Dedifferentiated amniotic fluid mesenchymal stem cell (primary cell): ENCODE data around the gene BUD13.
"Not testable (repeated sequence)": the region's sequence is repeated elsewhere in the genome, so short reads cannot be mapped to it uniquely, and the experiment has no call there.

Experiments
- DNase-seq: peaks from one replicate; pipeline ENCODE4 v3.0.0-alpha.2; 2016; ENCODE audit errors: extremely low spot score

Gene BUD13

DNA sequence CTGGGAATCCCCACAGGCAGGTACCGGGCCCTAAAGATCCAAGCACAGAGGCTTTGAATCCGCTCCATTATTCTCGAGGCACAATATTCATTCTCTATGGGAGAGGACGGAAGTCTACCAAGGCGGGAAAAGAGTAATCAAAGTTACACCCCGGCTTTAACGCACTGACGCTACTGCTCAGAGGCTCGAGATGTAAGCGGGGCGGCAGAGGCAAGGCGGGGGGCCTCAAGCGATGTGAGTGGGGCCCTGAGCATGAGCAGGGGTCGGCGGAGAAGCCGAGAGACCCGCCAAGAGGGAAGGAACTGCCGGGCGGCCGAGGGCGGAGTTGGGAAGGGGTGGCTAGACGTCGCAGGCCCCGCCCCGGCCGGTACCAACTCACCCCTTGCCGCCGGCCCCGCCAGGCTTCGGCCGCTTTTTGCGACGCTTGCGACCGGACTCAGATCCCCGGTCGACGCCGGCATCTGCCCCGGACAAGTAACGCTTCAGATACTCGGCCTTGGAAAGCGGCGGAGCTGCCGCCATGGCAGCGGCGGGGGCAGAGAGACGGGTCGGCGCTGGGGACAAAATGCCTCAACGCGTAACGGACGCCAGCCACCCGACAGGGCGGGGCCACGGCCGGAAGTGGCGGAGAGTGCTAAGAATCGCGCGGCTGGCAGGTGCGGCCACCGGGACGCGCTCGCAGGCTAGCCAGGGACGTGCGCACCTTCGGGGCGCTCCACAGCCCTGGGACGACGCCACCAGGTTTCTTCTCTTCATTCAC lies at the start of gene BUD13:
TSS of gene BUD13 (minus strand) at position 545 of the 760 bp plus-strand sequence. CDS start at position 522, 23 bp downstream.
- DNase-seq, result peak; percentile 66

DNA sequence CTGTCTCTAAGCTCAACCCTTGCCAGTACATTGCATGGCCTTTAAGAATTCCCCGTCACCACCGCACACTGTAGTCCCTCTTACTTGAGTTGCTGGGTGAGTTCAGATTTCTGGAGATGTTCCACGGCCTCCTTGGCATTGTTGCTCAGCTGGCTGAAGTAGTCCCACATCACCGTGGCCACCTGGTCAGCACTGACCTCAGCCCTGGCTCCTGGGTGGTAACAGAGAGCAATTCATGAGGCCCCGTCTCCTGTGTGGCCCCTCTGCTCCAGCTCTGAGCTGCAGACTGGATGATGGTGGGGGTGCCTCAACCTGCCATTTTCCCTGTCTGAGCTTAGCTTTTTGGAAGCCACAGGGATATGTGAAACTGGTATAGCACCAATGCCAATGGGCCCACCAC lies 49.8 kb upstream of the BUD13 start:
- DNase-seq, result no peak

DNA sequence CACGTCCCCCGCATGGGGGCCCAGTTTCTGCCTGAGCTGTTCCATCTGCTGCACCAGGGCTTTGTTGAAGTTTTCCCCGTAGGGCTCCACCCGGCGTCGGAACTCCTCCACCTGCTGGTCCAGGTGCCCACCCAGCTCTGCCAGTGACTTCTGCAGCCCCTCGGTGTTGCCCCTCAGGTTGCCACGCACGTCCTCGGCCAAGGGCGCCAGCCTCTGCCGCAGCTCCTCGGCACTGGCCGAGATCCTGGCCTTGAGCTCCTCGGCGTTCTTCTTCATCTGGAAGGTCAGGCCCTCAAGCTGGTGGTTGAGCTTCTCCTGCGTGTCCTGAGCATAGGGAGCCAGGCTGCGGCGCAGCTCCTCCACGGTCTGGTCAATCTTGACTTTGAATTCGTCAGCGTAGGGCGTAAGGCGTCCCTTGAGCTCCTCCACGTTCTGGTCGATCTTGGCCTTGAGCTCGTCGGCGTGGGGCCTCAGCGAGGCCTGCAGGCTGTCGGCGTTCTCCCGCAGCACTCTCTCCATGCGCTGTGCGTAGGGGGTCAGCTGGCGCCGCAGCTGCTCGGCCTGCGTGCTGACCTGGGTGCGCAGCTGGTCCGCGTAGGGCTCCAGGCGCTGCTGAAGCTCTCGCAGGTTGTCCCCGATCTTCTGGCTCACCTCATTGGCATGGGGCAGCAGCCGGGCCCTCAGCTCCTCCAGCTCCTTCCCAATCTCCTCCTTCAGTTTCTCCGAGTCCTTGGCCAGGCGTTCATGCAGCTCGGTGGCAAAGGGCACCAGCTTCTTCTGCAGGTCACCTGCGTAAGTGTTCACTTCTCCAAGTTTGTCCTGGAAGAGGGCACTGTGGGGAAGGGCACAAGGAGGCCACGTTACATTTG lies 48.5 kb upstream of the BUD13 start:
- no peak for DNase-seq

DNA sequence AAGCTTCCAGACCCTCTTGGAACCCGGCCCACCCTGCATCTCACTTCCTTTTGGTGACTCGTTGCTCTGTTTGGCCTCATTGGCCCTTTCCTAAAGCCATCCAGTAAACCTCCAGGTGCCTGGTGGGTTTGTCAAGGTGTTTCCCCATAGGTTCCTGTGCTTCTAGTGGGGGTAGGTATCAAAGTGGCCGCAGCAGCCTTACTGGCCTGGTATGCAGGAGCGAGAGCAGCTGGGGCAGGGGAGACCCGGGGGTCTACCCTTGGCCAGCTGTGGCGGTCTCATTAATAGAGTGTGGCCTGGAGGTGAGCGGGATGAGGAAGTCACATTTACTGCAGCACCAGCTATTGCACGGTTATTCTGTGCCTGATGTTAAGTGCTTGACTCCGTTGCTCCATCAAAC lies 46.3 kb upstream of the BUD13 start:
- no peak for DNase-seq

DNA sequence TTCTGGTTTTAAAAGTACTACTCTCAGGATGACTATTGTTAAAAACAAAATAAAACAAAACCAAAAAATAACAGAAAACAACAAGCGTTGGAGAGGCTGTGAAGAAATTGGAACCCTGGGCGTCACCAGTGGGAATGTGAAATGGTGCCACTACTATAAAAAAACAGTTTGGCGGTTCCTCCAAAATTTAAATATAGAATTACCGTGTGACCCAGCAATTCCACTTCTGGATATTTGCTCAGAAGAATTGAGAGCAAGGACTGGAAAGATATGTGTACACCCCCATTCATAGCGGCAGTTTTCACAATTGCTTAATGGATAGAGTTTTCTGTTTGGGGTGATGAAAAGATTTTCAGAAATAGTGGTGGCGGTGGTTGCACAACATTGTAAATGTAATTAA lies 41.7 kb upstream of the BUD13 start:
- no peak for DNase-seq

DNA sequence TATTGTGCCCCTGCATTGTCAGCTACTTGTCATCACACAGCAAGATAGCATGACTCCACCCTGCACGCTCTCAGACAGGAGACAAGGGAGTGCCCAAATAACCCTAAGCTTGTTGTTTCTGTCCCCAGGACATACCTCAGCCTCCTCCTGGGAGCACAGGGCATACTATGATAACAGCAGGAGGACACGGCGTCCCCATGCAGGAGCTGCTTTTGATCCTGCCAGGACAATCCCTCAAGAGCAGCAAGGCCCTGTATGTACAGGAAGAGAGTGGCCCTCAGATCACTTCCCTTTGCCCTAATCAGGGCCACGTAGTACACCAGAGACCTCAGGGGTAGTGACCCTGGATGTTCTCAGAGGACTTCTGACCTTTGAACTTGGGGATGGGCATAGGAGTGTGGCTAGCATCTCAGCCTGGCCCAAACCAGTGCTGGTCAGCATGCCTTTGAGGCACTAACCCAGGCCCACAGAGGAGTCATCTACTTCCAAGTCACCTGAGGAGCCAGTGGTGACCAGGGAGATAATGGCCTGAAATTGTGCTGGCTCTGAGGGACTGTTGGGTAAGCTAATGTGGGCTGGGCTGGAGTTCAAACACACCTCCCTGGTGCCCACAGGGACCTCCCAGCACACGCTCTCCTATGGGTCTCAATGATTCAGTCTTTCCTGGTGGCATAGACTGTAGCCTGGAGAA lies 41.1 kb upstream of the BUD13 start:
- DNase-seq, result no peak

DNA sequence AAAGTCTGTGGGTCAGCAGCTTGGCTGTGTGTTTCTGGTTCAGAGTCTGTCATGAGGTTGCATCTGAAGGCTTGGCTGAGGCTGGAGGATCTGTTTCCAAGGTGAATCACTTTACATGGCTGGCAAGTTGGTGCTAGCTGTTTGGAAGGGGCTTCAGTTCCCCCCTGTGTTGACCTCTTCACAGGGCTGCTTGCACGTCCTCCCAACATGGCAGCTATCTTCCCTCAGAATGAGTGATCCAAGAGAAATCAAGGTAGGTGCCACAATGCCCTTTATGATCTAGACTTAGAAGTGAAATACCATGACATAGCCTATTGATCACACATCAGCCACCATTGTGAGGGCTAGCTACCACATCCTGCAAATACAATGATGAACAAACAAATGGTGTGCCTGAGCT lies 40.4 kb upstream of the BUD13 start:
- DNase-seq, result no peak

DNA sequence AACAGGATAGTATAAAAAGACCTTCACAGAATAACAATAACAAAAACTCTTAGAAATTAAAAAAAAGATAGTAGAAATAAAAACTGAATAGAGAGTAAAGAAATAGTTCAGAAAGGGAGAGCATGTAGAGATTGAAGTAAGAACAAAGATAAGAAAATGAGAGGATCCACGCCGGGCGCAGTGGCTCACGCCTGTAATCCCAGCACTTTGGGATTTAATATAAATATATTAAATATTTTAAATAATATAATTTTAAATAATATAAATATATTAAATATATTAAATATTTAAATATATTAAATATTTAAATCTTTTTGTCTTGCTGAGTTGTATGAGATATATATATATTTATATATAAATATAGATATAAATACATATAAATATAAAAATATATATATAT lies 39.3 kb upstream of the BUD13 start:
- no peak for DNase-seq

DNA sequence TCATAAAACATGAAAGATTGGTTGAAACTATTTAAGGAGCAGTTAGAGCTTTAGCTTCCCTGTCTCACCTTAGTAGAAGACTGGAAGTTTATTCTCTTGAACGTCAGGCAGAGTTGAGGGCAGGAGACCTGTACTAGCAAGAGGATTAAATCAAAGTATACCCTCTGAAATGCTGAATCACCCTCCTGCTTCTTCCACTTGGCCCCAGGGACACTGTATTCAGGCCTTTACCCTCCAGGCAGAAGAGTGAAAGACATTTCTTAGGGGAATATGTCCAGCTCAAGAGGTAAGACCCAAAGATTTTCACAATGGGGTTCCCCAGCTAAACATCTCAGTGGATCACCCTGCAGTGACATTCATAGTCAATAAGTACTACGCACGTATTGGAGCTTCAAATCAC lies 38.4 kb upstream of the BUD13 start:
- DNase-seq, result no peak

- DNase-seq, result no peak
These were observed 35.7 kb upstream of the BUD13 start for GRCh38 chr11:116808262-116809175.

- no peak for DNase-seq
These were observed 34.9 kb upstream of the BUD13 start for GRCh38 chr11:116807601-116808261.

DNA sequence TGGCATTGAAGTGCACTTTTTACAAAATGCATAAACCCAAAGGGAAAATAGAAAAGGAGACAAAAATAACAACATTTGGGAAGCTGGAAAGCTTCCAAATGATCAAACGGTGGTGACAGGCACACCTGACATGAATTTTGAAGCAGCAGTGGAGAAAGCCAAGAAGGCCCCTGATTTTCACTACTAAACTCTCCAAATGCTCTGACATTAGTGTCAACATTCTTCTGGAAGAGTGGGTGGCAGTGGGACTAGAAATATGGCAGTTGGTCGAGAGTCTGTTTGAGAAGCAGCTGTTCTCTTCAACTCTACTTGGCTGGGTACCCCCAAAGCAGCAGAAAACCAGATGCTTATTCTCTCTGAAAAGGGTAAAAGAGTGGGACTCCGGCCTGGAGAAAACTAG lies 31.2 kb upstream of the BUD13 start:
- DNase-seq, result no peak

- not testable (repeated sequence) for DNase-seq
These were observed 28.9 kb upstream of the BUD13 start for GRCh38 chr11:116801662-116802061.

DNA sequence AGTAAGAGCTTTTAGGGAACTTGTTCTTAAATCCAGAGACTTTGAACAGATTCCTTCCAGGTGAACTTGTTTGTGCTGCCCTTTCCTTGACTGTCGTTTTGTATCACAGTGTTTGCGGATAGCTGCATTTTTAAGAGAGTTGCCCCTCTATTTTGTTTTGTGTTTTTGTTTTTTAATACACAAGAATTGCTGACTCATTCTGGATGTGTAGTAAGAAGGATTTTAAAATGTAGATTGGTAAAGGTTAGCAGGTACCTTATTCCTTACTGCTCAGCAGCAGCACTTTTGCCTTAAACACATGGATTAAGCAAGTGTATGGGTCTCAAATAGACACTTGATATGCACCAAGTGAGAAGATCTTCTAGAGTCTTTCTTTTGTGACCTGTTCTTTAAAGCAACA lies 27.8 kb upstream of the BUD13 start:
- DNase-seq, result no peak

DNA sequence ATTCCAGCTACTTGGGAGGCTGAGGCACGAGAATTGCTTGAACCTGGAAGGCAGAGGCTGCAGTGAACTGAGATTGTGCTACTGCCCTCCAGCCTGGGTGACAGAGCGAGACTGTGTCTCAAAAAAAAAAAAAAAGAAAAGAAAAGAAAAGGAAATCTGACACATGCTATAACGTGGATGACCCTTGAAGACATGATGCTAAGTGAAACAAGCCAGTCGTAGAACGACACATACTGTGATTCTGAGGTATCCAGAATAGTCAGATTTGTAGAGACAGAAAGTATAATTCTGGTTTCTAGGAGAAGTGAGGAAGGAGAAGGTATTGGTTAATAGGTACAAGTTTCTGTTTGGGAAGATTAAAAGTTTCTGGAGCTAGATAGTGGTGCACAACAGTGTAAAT lies 25.6 kb upstream of the BUD13 start:
- no peak for DNase-seq

- no peak for DNase-seq
These were observed 25.0 kb upstream of the BUD13 start for GRCh38 chr11:116797816-116798215.

DNA sequence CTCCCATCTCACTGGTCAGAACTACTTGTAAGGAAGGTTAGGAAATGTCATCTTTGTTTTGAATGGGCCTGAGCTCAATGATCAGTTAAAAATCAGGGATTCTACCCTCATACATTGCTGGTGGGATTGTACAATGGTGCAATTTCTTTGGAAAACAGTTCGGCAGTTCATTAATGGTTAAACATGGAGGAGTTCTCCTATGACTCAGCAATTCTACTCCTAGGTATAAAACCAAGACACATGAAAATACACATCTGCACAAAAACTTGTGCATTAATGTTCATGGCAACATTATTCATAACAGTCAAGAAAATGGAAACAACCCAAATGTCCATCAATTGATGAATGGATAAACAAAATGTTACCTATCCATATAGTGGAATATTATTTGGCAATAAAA lies 23.8 kb upstream of the BUD13 start:
- no peak for DNase-seq

GRCh38 chr11:116794851-116795250 lies 22.1 kb upstream of the BUD13 start:
- no peak for DNase-seq

DNA sequence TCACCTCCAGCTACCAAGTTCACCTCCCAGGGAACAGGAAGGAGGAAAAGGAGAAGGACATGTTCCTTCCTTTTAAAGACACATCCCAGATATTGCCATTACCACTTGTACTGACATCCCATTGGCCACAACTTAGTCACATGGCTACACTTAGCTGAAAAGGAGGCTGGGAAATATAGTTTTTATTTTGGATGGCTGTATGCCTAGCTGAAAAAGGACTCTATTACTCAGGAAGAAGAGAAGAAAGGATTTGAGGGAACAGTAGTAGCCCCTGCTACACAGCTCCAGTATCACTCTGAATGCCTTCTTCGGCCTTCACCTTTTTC lies 20.9 kb upstream of the BUD13 start:
- no peak for DNase-seq

- peak; percentile 39 for DNase-seq
These were observed 20.3 kb upstream of the BUD13 start for GRCh38 chr11:116792869-116793771.
